Measurements from ENCODE around the gene LSAMP. TPM values are rescaled to one million over a fixed set of nuclear protein-coding genes. Genes with fewer than 3 reads are reported as not detected.
A peak's percentile ranks its signal among the peaks of the same experiment; 100 is the strongest.
"Not testable (repeated sequence)": the region's sequence is repeated elsewhere in the genome, so short reads cannot be mapped to it uniquely, and the experiment has no call there.

Gene LSAMP
- total RNA-seq, 1 donor from 2014 or later = 0.07 TPM

DNA sequence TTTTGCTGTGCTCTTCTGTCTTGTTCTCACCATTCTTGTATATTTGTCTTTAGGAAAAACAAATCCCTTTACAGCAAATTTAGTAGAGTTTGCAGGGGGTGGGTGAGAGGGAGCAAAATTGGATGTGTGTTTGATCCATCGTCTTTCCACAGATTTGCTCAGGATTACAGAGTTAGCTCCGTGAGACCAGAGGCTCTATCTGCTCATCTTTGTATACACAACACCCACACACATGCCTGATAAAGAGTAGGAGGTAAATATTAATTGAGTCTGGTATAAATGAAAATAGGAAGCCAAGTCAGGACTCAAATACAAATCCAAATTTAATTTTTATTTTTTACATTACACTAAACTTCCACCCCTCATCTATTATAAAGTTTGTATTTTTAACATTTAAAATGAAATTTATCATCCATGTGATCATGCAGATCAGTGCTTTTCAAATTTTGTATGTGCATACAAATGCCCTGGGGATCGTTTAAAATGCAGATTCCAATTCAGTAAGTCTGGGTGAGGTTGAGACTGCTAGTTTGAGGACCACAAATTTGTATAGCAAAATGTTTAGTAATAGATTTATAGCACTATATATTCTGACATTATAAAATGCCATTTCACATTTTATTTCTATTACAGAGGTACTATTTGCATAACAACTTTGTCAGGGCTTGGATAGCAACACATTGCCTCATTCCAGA, 326.7 kb downstream of the LSAMP start:
- no peak for DNase-seq (ENCODE audit: low read depth, low spot score)

DNA sequence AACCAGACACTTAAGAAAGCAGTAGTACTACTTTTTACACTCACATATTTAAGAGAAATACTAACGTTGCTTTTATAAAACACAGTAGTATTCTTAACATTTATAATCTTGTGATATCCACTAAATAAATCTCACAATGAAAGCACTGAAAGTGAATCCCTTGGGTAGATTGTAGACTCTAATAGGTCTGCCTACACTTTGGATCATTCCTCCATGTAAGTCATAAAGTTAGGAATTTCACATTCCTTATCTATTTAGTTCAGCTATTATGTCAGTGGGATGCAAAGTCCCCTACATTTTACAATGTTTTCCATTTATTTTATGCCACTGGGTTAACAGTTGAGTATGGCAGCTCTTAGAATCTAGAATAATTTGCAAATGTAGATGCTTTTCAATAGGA, 330.7 kb downstream of the LSAMP start:
- DNase-seq (ENCODE audit: low read depth, low spot score) = no peak

DNA sequence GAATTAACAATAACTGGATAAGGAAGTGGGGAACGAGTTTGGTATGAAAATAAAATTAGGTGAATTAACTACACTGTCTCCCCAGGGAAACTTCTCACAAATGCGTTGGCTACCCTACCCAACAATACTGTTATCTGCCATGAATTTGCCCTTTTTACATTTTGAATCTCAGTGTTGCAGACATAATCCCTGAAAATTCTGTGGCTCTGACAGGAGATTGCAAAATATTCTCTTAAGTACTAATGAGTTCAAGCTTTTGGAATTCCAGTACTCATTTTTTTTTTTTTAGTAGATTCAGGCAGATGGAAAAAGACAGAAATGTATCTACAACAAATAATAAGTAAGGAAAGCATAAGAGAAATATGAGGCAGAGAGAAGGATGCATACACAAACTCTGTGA, 332.6 kb downstream of the LSAMP start:
- no peak for DNase-seq (ENCODE audit: low read depth, low spot score)

DNA sequence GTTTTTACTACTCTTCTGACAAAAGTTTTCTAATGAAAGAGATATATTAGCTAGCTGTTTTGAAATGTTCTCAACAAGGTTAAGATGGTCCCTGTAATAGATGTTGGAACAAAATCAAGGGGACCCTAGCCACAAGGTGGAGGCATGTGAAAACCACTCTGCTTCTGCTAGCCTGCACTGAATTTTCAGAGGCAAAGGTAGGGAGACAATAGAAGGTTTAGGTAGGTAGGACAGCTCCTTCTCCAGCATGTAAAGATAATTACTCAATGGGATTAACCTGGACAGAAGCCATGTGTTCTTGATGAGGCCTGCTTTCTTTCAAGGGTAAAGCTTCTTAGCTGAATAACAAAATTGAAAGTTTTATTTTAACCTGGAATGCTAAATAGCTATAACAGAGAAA, 333.5 kb downstream of the LSAMP start:
- DNase-seq (ENCODE audit: low read depth, low spot score) = no peak

DNA sequence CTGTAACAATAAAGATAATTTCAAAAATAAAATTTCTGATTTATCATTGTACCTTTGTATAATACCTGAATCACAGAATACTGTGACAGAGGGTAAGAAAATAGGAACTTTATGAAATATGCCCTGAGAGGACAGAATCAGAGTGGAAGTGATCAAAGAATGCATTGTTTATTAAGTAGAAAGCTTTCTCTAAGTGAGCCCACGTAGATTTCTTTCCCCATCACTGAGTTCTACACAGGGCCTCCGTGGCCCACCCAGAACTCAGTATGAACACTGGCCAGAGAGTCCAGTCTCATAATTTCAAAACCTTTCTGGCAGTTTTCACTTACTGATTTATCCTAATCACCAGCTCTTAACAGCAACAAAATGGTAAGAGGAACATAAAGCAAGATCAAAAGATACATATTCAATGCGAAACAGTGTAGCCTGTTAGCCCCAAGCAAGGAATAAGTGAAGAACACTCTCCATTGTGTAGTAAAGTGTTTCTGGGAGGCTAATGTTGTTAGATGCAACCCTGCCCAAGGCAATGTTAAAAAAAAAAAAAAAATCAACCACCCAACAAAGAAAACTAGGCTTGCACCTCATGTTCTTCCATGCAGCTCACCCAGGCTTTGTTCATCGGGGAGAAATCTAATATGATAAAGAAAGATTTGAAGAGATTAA, 341.3 kb downstream of the LSAMP start:
- DNase-seq (ENCODE audit: low read depth, low spot score) = no peak

DNA sequence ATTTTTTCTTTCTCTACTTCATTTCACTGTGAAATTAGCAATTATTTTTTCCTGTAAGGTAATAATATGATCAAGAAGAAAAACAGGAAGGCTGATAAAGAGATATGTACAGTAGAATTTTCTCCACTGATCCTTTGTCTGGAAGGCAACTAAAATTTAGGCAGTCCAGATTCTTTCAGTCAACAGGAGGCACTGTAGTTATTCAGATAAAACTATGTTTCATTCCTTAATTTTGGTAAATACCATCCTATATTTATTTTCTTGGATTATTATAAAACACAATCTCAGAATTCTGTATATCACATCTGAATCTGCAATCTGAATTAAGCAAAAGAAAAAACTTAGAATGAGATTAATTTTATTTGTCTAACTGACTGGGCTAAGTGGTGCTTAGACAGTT, 343.2 kb downstream of the LSAMP start:
- no peak for DNase-seq (ENCODE audit: low read depth, low spot score)

DNA sequence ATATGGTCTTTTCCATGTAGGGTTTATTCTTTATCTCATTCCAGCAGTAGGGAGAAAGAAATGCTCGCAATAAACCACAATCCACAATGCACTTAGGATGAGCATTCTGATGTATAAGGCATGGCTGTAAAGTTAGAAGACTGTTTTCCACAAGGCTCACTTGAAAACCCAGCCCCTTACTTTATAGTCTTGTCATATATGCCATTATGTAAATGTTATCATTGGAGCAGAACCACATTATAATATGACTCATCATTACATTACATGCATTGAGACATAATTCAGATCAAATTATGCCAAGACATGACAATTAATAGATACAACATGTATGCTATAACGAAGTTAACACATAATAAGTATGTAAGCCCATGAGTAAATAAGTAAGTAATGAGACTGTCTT, 348.1 kb downstream of the LSAMP start:
- no peak for DNase-seq (ENCODE audit: low read depth, low spot score)

DNA sequence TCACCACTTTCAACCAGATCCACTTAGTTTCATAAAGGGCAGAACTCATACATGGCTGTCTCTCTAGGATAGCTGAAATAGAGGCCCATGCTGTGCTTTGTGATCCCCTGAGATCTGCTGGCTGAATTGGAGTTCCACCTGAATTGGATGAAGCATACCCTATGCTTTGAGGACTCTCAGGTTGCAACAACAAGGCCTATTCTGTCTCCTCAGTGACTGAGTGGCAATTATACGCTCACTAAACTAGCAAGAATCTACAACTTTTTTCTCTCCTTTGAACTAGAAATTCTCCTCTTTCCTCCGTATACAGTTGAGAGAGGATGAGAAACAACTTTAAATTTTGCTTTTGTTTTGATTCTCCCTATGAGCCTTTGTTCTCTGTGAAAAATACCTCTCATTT, 348.7 kb downstream of the LSAMP start:
- no peak for DNase-seq (ENCODE audit: low read depth, low spot score)

DNA sequence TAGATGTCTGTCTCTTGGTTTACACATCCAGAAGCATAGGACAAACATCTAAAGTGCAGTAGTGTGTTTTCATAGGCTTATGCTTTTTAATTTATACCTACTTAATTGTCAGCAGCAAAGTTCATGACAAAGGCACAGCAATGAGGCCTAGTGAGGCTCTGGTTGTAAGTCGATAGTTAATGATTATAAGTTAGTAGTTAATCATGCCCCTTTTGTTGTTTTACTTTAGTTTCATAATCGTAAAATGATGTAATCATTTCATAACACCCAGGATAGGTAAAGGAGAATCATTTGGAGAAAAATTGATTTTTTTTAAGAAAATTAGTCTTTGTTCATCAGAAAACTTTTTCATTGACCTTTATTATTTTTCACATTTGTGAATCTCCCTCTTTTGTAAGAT, 351.9 kb downstream of the LSAMP start:
- DNase-seq (ENCODE audit: low read depth, low spot score) = no peak

DNA sequence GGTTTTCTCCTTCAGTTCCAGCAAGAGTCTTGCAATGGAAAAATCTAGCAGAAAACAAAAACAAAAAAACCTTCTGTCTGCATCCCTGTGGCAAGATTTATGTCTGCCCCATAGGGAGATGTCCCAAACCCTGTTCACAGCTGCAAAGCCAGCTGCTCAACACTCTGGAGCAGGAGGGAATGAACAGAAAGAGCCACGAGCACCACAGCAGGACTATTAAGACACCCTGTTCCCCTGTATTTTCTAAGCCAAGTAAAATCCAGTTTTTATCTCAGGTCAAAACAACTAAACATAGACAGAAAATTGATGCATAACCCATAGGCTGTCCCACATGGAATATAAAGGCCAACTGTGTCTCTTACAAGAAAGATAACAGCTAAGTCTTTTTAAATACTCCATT, 357.9 kb downstream of the LSAMP start:
- DNase-seq (ENCODE audit: low read depth, low spot score) = no peak

DNA sequence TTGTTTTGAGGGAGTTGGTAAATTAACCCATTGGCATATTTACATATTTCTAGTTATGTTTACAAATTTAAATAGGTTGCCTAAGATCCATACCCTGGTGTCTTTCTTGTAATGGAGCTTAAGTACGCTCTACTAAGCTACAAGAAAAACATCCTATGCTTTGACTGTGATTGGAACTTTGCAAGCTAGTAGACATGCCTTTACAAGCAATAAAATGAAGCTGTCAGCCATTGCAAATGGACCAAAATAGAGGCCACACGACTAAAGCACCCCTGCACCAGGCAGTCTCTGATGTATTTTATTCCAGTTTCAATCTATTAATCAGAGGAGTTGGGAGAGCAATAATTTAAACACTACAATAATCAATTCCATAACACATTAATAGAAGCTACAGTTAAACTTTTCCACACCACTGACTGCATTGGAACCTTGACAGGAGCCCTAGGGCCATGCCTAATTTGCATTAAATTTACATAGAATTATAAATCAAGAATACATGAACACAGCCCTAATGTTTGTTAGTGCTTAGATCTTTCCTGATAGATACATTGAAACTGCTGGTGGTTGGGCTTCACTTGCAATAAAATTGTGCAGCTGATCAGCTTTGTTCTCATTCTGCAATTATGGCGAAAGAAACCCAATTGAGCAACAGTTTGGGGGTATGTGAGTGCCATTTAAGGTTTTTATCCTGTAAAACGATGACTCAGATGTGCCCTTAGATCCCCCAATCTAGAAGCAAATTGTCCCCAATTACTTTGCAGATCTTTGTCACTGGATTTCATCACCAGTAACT, 360.1 kb downstream of the LSAMP start:
- no peak for DNase-seq (ENCODE audit: low read depth, low spot score)

DNA sequence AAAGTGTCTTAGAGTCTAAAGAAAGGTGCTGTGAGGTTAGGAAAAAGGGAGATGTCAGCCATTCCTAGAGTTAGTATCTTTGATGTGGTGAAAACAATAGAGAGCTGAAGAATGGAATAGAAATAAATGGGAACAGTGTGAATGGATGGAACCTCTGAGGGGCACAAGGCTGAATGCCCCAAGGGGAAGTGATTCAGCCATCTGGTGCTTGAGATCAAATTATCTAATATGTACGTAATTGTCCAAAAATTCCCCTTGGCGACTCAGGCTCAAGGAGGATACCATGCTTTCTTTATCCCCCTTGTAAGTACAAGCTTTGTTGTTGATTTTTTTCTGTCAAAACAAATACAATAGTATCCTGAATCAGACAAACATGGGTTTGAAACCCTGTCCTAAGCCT, 361.6 kb downstream of the LSAMP start:
- peak; percentile 59 for DNase-seq (ENCODE audit: low read depth, low spot score)

DNA sequence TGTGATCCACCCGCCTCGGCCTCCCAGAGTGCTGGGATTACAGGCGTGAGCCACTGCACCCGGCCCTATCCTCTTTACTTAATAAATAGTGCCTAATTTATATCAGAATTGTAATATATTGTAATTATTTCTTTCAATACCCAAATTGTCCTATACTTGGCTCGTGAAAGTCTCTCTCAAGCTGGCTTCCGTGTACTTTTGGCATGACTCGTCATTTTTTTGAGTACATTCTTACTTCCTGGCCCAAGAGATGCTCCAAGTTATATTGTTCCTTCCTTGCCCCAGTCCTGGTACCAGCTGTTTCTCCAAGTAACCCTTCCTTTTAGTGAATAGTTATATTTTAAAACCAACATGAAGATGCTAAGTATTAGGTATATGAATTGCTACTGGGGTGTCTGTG, 366.7 kb downstream of the LSAMP start:
- DNase-seq (ENCODE audit: low read depth, low spot score) = no peak

DNA sequence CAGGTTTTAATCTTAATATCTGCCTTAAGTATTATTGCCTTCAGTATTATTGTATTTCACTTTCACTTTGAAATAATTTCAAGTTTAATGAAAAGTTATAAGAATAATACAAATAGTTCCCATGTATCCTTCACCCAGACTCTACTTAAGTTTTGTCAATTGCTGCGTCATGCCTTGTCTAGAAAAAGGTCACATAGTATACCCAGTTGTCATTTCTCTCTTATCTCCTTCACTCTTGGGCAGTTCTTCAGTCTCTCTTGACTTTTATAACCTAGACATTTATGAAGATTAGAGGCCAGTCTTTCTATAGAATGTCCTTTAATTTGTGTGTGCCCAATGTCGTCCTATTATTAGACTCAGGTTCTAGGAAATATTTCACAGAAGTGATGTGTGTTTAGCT, 367.7 kb downstream of the LSAMP start:
- no peak for DNase-seq (ENCODE audit: low read depth, low spot score)

DNA sequence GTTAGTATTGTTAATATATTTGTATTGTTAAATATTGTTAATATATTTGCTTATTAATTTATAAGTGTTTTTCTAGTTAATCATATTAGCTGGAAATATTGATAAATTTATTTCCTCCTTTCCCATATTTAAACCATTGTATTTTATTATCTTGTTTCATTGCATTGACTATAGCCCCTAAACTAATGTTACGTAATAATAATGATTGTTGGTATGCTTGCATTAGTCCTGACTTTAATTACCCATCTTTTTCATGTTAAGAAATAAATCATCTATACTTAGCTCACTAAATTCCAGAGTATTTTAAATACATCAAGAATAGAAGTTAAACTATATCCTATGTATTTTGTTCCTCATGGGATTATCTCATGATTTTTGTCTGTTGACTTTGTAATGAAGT, 368.2 kb downstream of the LSAMP start:
- no peak for DNase-seq (ENCODE audit: low read depth, low spot score)

DNA sequence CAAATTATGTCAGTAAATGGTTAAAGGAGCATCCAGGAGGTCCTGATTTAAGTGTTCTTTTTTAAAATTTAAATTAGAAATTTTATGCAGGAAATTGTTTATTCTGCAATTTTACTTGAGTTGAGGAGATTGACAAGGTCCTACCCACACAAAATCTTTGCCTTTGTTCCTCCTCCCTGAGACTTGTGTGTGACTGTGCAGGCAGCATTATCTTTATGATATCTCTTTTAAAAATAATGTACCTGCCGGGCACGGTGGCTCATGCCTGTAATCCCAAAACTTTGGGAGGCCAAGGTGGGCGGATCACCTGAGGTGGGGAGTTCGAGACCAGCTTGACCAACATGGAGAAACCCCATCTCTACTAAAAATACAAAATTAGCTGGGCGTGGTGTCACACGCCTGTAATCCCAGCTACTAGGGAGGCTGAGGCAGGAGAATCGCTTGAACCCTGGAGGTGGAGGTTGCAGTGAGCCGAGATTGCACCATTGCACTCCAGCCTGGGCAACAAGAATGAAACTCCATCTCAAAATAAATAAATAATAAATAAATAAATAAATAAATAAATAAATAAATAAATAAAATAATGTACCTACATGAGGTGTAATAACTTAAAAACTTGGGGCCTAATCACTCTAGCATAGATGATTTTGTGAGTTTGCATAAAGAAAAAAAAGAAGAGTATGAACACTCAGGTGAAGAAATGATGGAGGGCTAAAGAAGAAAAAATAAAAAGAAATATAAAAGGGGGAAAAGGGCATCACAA, 374.6 kb downstream of the LSAMP start:
- DNase-seq (ENCODE audit: low read depth, low spot score) = not testable (repeated sequence)

DNA sequence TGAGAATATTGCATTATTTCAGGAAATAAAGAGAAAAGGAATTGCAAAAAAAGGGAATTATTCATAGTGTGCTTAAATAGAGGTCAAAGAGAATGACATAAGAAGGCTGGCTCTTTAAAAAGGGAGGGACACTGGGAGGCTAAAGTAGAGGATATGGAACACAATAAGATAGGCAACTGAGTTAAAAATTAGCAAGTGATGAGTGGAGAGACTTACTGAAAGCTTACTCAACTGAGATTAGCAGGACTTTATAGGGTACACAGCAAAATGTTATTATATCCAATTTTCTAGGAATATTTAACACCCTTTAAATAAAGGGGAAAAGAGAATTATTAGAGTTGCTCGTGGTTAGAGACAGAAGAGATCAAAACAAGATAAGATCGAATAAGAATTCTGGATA, 375.2 kb downstream of the LSAMP start:
- no peak for DNase-seq (ENCODE audit: low read depth, low spot score)

DNA sequence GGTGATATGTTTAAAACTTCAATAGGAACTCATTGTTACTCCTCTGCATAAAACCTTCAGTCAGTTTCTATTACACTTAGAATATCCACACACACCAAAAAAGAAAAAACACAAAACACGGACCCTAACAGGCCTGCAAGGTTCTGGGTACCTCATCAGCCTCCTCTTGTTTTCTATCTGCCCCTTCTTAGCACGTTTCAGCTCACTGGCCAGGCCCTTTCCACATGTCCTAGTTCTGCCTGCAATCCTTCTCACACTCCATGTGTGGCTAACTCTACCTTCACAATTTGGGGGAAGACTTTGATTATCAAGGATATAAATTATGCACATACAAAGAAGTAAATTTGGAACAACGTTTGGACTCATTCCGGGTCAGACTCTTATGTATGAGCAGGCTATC, 376.3 kb downstream of the LSAMP start:
- DNase-seq (ENCODE audit: low read depth, low spot score) = no peak

DNA sequence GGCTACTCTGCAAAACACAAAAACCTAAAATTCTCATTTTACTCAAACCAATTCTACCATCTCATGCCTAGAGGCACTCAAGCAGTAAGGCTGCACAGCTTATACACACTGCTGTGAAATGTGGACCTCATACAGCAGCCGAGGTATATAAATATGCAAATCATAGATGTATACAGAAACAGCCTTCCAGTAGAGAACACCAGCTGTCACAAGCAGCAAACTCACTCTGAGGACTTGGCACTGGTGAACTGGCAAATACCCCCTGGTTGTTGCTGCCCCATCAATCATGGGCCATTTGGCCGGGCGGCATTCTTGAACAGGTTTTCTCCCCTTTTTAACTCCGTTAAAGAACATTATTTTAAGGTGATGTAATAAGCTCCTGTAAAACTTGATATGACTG, 378.0 kb downstream of the LSAMP start:
- DNase-seq (ENCODE audit: low read depth, low spot score) = no peak

DNA sequence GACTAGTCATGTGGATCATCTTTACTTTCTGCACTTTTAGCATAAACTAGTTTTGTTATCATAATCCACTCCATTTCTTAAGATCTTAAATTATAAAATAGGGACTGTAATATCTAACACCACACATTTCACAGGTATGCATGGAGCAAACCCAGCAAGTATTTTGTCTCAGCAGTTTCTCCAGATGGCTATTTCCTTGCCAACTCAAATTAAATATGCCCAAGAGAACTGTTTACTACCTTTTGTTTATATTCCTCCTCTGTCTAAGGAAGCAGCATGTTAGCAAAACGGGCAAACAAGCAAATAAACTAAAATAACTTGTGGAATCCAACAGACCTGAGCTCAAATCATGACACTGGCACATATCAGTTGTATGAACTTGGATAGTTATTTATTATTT, 379.8 kb downstream of the LSAMP start:
- no peak for DNase-seq (ENCODE audit: low read depth, low spot score)

DNA sequence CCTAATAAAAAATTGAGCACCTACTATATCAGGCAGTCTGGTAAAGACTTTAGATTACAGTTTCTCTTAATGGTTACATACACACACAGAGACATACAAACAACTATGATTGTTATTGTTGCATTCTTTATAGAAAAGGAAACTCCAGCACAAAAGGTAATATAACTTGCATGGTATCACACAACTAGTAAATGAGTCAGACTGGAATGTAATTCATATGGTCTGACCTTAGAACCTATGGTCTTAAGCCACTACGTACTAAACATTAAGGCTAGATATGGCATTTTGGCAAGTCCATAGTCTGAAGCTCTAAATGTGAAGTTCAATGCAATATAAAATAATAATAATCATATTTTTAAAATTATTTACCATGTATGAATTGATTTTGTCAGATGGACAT, 380.6 kb downstream of the LSAMP start:
- DNase-seq (ENCODE audit: low read depth, low spot score) = no peak

All from pulmonary artery endothelial cell (primary cell).